GM19043 (cell line): Measurements from ENCODE around the gene AFF3.
"Not testable (repeated sequence)": the region's sequence is repeated elsewhere in the genome, so short reads cannot be mapped to it uniquely, and the experiment has no call there.

Experiments used
- ATAC-seq: cut with Tn5 transposase; IDR thresholded peaks from one replicate; pipeline ENCODE4 v1.9.1; 2021; ENCODE audit warnings: low read depth; ENCODE audit not compliant: unreplicated experiment

Gene AFF3

DNA sequence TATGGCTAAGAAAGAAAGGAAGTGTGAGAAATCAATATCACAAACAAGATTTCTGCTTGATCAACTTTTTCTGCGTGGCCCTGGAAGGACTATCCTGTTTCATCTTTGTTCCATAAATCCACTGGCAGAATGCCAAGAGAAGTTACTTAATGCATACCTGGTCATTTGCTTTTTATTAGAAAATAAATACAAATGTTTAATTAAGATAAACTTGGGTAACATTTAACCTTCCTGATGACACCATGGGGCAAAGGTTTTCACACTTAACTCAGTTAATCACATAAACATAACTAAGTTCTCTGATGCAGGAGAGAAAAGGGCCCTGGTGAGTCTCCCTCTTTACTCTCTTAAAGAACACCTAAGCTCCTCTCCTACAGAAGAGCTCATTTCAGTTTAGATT, 203.3 kb downstream of the AFF3 start:
- ATAC-seq: no peak

DNA sequence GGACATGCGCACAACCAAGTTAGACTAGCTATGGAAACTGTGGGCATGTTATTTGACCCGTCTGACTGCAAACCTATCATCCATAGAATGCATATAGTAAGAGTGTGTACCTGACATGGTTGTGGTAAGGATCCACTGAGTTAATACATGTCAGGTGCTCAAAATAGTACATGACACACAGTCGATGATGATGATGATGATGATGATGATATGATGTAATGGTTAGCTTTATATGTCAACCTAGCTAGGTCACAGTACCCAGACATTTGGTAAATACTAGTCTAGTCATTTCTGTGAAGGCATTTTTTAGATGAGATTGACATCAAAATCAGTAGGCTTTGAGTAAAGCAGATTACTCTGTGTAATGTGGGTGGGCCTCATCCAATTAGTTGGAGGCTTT, 204.1 kb downstream of the AFF3 start:
- no peak for ATAC-seq

- no peak for ATAC-seq
These were observed 206.3 kb downstream of the AFF3 start for GRCh38 chr2:99936065-99936464.

- ATAC-seq: no peak
These were observed 206.7 kb downstream of the AFF3 start for GRCh38 chr2:99935662-99936061.

DNA sequence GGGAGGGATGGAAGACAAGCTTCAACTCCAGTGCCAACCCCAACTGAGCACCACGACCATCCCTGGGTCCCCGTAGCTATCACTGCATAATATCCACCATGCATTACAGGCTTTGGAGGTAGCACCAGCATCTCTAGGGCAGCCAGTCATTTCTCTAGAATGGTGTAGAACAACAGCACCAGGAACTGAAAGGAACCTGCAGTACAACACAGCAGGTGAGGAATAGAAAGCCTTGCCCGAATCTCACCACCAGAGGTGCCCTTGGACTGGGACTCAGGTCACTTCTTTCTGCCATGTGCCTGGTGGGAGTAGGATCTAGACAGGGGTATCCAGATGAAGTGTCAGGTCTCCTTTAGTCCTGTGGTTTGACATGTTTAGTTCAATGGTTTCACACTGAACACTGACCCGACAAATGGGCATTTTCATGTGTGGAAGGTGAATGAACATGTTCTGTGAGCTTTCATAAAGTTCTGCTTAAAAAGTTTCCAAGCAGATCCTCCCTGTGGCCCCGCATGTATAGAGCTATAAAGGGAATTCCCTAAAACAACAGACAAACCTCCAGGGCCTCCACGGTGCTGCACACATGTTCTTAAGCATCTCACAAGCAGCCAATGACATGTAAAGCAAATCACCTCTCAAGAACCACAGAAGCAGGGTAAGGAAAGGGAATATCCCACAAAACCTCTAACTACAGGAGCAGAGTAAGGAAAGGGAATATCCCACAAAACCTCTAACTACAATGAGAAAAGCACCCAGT, 208.3 kb downstream of the AFF3 start:
- ATAC-seq: no peak

DNA sequence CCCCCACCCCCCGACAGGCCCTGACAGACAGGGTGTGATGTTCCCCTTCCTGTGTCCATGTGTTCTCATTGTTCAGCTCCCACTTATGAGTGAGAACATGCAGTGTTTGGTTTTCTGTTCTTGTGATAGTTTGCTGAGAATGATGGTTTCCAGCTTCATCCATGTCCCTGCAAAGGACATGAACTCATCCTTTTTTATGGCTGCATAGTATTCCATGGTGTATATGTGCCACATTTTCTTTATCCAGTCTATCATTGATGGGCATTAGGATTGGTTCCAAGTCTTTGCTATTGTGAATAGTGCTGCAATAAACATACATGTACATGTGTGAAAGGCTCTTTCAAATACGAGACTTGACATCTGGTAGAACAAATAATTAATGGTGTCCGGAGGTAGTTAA, 208.9 kb downstream of the AFF3 start:
- ATAC-seq: not testable (repeated sequence)

DNA sequence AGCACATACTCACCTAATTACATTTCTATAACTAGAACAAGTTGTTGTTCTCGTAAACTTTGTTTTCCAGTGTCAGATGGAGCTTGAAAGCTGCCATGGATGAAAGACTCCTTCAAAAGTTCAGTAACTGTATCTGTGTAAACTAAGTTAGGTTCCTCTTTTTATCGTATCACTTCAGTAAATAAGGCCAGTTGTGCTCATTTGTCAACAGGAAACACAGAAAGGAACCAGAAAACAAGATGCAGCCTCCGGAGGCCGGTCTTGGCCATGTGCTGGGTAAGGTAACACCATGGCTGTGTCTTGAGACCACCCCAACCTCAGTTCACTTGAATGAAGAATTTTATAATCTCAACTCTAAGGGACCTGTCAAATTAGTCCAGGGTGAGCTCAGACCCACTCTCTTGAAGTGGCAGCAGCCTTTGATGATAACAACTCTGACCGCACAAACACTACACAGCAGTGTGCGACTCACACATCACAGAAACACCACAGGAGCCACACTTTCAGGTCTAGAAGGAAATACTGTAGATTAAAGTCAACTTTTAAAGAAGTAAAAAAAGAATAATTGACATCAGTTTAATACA, 213.8 kb downstream of the AFF3 start:
- ATAC-seq: no peak

GRCh38 chr2:99927690-99928207, 214.6 kb downstream of the AFF3 start:
- ATAC-seq: not testable (repeated sequence)

DNA sequence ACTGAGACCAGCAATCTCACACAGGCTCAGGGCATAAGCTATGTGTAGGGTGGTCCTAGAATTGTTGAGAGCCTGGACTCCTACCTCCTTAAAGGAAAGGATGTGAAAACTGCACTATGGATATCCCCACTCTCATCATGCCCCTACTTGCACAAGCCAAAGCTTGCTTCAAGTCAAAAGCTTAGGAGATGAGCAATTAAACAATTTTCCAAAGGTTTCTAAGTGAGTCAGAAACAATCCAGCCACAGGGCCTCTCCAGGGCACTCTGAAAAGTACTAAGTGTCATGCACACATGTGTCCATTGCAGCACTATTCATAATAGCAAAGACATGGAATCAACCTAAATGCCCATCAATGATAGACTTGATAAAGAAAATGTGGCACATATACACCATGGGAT, 215.4 kb downstream of the AFF3 start:
- ATAC-seq: no peak

DNA sequence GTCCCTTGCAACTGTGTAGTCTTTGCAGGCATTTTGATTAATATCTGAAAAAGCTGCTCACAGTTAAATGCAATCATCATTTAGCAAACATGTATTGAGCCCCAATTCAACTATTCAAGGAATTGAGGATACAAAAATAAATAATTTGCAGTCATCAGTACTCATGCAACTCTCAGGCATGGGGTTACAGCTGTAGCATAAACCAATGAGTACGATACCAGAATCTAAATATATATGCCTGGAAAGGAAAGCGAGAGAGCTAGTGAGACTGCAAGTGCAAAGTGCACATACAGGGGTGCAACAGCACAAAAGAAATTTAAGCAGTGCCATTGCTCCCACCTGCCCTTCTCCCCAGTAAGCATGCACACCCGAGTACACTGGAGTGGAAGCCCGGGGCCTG, 216.4 kb downstream of the AFF3 start:
- no peak for ATAC-seq

DNA sequence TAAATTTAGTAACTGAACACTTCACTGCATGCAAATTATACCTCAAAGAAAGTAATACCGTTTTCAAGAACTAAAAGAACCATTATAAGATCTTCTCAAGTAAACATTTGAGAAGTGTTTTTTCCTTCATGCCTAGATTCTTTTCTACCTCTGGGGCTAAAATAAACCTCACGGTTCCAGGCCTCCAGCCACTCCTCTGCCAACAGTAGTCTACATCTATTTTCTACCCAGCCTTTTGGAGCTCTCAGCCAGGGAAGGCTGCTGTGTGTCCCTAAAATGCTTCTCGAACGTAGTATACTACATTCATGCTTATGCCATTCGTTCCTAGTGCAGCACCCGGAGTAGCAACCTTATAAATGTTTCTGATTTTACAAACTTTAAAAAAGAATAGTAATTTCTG, 219.7 kb downstream of the AFF3 start:
- no peak for ATAC-seq

DNA sequence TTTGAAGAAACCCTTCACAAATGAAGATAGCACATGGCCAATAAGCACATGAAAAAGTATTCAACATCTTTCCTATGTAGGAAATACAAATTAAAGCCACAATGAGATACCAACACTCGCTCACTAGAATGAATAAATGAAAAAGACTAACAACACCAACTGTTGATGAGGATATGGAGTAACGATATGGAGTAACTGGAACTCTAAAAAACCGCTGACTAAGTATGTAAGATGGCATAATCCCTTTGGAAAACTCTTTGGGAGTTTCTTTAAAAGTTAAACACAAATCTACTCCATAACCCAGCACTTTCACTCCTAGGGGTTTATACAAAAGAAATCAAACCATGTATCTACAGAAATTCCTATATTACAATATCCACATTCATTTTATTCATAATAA, 220.5 kb downstream of the AFF3 start:
- no peak for ATAC-seq

GRCh38 chr2:99918389-99918788, 224.0 kb downstream of the AFF3 start:
- ATAC-seq: no peak

DNA sequence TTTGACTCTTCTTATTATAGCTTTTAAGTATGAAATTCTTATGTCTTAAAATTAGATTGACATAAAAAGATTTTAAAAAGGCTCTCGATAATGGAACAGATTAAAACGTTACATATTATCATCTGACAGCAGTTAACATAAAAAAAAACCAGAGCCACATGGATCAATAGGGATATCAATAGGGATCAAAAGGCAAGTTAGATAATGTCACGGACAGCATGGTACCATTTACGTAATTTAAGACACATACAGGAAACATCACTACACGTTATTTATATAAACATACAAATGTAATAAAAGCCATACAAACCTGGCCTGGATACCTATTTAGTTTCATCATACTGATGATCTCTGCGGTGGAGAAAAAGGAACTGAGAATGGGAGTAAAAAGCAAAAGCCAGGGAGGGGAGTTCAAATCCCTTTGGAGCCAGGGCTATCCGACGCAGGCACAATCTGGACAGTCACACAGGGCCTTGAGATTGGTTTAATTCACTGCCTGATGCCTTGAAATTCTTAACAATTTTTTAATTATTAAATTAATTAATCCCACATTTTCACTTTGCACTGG, 227.2 kb downstream of the AFF3 start:
- no peak for ATAC-seq

DNA sequence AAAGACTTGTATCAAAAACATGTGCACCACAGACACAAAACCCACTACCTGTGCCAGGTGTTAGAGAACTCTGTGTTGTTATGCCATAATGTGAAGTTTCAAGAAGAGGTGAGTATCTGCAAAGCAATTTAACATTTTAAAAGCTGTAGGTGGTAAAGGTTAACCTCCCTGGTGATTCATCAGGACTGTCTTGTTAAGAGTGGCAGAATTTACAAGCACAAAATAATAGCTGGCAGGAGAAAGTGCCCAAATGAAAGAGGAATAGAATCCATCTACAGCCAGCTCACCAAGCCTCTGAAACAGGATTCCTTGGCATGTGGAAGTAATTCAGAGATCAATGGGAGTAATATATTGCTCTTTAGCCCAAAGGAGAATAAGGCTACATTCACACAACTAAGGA, 230.7 kb downstream of the AFF3 start:
- ATAC-seq: no peak

- ATAC-seq: no peak
These were observed 231.5 kb downstream of the AFF3 start for GRCh38 chr2:99910902-99911301.

GRCh38 chr2:99905636-99906035, 236.8 kb downstream of the AFF3 start:
- no peak for ATAC-seq

DNA sequence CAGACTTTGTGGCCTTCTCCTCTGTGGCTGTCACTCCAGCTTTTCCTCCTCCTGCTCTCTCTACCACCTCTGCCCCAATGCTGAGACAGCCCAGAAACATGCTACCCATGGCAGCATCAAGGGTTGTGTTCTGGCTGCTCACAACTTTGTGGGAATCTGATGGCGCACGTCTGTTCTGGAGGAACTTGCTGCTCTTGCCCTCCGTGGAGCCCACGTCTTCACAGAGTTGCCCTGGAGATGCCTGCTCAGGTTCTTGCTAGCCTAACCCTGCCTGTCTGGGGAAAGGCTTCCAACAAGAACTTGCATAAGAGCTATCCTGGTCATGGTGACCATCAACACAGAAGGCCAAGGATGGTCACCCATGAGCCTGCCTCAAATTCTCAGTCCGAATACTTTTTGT, 237.4 kb downstream of the AFF3 start:
- no peak for ATAC-seq

GRCh38 chr2:99903981-99904380, 238.4 kb downstream of the AFF3 start:
- no peak for ATAC-seq

DNA sequence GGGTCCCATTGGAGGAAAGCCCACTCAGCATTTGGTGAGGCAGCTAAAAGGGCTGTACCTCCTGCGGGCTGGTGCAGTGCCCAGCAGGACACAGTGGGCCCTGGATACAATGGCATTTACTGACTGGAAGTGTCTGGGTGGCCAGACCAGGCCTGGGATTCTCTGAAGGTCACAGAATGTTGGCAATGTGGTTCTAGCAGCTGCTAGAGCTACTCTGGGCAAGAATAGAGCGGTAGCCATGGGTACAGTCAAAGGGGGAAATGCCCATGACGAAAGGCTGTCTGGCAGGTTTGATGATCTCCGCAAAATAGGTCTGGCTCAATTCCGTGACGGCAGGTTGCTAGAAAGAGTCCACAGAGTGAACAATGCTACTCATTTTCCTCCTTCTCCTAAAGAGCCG, 241.8 kb downstream of the AFF3 start:
- ATAC-seq: no peak

GRCh38 chr2:99899882-99900281, 242.5 kb downstream of the AFF3 start:
- ATAC-seq: no peak
